Common myeloid progenitor, CD34-positive (primary cell): ENCODE measurements around the gene ZNF511.

ENCODE experiments used
- CTCF ChIA-PET: fragments of 350-600 bp; sonication (Branson Sonifier 250); formaldehyde crosslinking; loops from one replicate; lab custom pipeline; 2021; ENCODE audit warnings: antibody characterized with exemption; lab: Charles Lee
- POLR2A ChIA-PET: fragments of 350-600 bp; sonication (Branson Sonifier 250); formaldehyde crosslinking; loops from one replicate; lab custom pipeline; 2021; ENCODE audit warnings: antibody characterized with exemption; lab: Charles Lee
- DNase-seq, 3 donors: peaks; one replicate each; pipeline versions ENCODE4 v3.0.0 to v3.0.0-alpha.2; 2013
- H3K27ac ChIP-seq, 2 experiments: 1 replicate in 1 of 2; 2 replicates in 1 of 2; pipeline ENCODE4 v1.7.0; 2013; ENCODE audit warnings: inconsistent platforms in 2 of 2, low read length in 2 of 2, mild to moderate bottlenecking in 2 of 2, low read depth in 1 of 2, moderate library complexity in 1 of 2; ENCODE audit not compliant: severe bottlenecking in 2 of 2, insufficient read depth in 1 of 2, poor library complexity in 1 of 2
- H3K27me3 ChIP-seq, 5 experiments: replicated peaks in 2 of 5; 1 replicate in 3 of 5; 2 replicates in 2 of 5; pipeline versions ENCODE4 v1.6.1 to v1.7.0; 2013; ENCODE audit warnings: low read length in 4 of 5, mild to moderate bottlenecking in 2 of 5, moderate library complexity in 2 of 5, inconsistent platforms in 1 of 5; ENCODE audit not compliant: insufficient read depth in 5 of 5, control insufficient read depth in 4 of 5
- H3K36me3 ChIP-seq, 4 experiments: 1 replicate in 2 of 4; 2 replicates in 2 of 4; pipeline versions ENCODE4 v1.6.1 to v1.7.0; 2013; ENCODE audit warnings: low read length in 3 of 4, control low read depth in 1 of 4, mild to moderate bottlenecking in 1 of 4; ENCODE audit not compliant: control insufficient read depth in 4 of 4, insufficient read depth in 4 of 4
- H3K4me1 ChIP-seq, 4 experiments: 1 replicate in 3 of 4; 2 replicates in 1 of 4; pipeline versions ENCODE4 v1.6.1 to v1.7.1; 2013; ENCODE audit warnings: low read length in 3 of 4, mild to moderate bottlenecking in 3 of 4, control low read depth in 1 of 4, inconsistent platforms in 1 of 4, moderate library complexity in 1 of 4; ENCODE audit not compliant: control insufficient read depth in 4 of 4, insufficient read depth in 4 of 4; ENCODE audit errors: control extremely low read depth in 1 of 4
- H3K4me3 ChIP-seq, 7 experiments: 1 replicate in 4 of 7; 2 replicates in 3 of 7; pipeline versions ENCODE4 v1.5.1 to v1.7.0; 2013; ENCODE audit warnings: mild to moderate bottlenecking in 7 of 7, low read length in 6 of 7, moderate library complexity in 6 of 7, inconsistent platforms in 2 of 7, low read depth in 2 of 7, control low read depth in 1 of 7; ENCODE audit not compliant: insufficient read depth in 4 of 7, control insufficient read depth in 1 of 7; ENCODE audit errors: extremely low read depth in 1 of 7
- H3K9me3 ChIP-seq, 5 experiments: 1 replicate in 4 of 5; 2 replicates in 1 of 5; pipeline versions ENCODE4 v1.6.1 to v1.7.1; 2013; ENCODE audit warnings: low read length in 4 of 5, mild to moderate bottlenecking in 2 of 5, inconsistent platforms in 1 of 5, low read depth in 1 of 5, moderate library complexity in 1 of 5; ENCODE audit not compliant: control insufficient read depth in 4 of 5, insufficient read depth in 2 of 5; ENCODE audit errors: control extremely low read depth in 1 of 5
- WGBS: methylation state at CpG from one replicate; pipeline ENCODE4 v1.1.5; 2013; ENCODE audit not compliant: insufficient coverage; 5-methylcytosine and 5-hydroxymethylcytosine counted together

Gene ZNF511

DNA sequence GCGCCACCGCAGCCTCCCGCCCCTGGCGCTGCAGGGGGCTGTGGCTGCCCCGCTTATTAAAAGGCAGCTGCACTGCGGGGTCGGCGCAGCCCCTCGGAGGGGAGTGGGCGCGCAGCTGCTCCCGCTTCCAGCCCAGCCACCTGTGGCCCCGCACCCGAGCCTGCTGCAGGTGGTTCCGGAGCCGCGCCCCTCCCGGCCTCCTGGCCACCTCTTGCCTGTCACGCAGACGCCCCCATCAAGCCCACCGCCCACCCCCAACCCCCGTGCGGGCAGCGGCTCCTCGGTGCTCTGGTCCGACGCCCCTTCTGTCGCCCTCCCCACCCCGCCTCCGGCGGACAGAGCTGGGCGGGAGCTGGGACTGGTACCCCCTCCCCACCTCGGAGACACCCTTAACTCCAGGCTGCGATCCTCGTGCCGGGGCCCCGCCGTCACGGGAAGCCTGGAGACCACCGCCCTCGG is 27.4 kb downstream of the ZNF511 start:
- WGBS, result 5% methylated on average over 31 of the region's 41 CpGs
- no peak for DNase-seq
- peaks cover 0 to 32% (median 26%) of the 10 kb centered on the region in 4 experiments for H3K4me1 ChIP-seq
- no peaks in the 10 kb centered on the region for H3K36me3 ChIP-seq
- H3K4me3 ChIP-seq, result peak overlapping the region in 3 of 7 experiments; percentile 53 to 60 (median 58)
- ChIA-PET POLR2A (interaction anchor here (1.2 to 1.4 kb wide), 2 partner anchors 21 to 37 kb away, joined by 3 to 6 read pairs; partner anchors contain the start of genes ECHS1 and FUOM), CTCF (no interaction called here)
- H3K27ac ChIP-seq, result no peak overlapping the region
- H3K27me3 ChIP-seq, result peaks cover 5 to 90% (median 25%) of the 10 kb centered on the region in 5 experiments
- H3K9me3 ChIP-seq, result peaks cover 0 to 6% (median 4%) of the 10 kb centered on the region in 5 experiments

DNA sequence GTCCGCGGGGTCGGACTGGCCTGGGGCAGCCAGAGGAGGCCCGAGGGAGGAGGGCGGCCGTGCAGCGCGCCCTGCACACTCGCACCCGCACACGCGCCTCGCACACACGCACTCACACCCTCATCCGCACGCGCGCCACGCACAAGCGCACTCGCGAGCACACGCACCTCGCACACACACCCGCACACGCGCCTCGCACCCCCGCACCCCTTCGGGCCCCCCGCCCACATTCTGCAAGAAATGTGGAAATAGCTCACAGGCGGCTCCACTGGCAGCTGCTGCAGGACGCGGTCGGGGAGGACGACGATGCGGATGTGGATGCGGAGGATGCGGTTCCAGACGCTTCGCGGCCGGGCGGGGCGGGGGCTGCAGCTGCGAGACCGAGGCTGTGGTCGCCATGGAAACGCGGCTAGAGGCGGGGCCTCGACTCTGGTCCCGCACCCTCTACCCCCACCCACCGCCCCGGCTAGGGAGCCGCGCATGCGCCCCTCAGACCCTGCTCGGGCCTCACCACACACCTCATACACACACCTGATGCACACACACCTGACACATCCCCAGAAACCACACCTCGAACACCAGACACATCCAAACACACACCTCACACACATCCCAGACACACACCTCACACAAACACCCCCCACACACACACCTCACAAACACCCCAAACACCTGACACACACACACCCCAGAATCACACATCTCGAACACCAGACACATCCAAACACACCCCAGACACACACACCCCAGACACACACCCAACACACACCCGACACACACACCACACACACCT is 28.1 kb downstream of the ZNF511 start, which contains the start of gene CALY:
CALY (minus strand) TSS at position 320 of the 793 bp plus-strand sequence. CDS start 7,907 bp downstream, outside the sequence.
- WGBS, result 6% methylated on average over 32 of the region's 63 CpGs
- peak; percentile 89 to 97 (median 97) for DNase-seq
- H3K4me1 ChIP-seq, result peaks cover 0 to 32% (median 26%) of the 10 kb centered on the region in 4 experiments
- H3K4me3 ChIP-seq, result peak within 1 kb of the TSS in 3 of 7 experiments; percentile 53 to 60 (median 58)
- H3K27ac ChIP-seq, result no peak within 1 kb of the TSS
- H3K27me3 ChIP-seq, result peaks cover 5 to 90% (median 19%) of the 10 kb centered on the region in 5 experiments
- CTCF ChIA-PET, result no interaction called here
- H3K9me3 ChIP-seq, result peaks cover 0 to 6% (median 4%) of the 10 kb centered on the region in 5 experiments
- POLR2A ChIA-PET, result interaction anchor here (1.2 to 1.4 kb wide), 2 partner anchors 21 to 37 kb away, joined by 3 to 6 read pairs; partner anchors contain the start of genes ECHS1 and FUOM
- no peaks in the 10 kb centered on the region for H3K36me3 ChIP-seq

DNA sequence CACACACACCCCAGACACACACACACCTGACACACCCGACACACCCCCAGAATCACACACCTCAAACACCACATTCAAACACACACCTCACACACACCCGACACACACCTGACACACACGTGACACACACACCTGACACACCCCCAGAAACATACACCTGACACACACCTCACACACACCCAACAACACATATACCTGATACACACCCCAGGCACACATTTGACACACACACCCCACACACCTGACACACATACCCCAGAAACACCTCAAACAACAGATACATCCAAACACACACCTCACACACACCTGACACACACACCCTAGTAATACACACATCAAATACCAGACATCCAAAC is 28.6 kb downstream of the ZNF511 start:
- peaks cover 0 to 6% (median 4%) of the 10 kb centered on the region in 5 experiments for H3K9me3 ChIP-seq
- H3K27ac ChIP-seq, result no peak overlapping the region
- H3K27me3 ChIP-seq, result peaks cover 4 to 87% (median 18%) of the 10 kb centered on the region in 5 experiments
- WGBS, result 81% methylated on average over 3 of the region's 3 CpGs
- no peak for DNase-seq
- CTCF ChIA-PET, result no interaction called here
- peaks cover 0 to 32% (median 26%) of the 10 kb centered on the region in 4 experiments for H3K4me1 ChIP-seq
- POLR2A ChIA-PET, result no interaction called here
- H3K36me3 ChIP-seq, result no peaks in the 10 kb centered on the region
- H3K4me3 ChIP-seq, result peak overlapping the region in 1 of 7 experiments; percentile 16

DNA sequence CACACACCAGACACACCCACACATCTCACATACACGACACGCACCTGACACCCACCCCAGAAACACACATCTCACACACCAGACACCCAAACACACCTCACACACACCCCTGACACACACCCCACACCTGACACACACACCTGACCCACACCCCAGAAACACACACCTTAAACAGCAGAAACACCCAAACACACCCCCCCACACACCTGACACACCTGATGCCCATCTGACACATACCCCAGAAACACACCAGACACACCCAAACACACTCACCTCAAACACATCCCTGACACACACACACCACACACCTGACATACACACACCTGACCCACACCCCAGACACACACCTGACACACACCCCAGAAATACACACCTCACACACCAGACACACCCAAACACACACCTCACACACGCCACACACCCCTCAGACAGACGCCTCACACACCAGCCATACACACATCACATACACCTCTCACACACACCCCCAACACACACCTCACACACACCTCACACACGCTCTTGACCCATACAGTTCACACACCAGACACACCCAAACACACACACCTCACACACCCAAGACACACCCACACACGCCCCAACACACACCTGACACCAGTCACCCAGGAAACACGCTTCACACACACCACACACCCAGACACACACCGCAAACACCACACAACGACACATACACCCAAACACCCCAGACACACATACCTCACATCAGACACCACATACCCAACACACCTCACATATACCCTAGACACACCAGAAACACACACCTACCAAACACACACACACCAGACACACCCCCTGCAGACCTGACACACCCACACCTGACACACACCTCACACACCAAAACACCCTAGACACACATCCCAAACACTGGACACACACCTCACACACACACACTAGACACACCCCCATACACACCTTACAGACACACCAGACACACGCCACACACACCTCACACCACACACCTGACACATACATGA is 29.7 kb downstream of the ZNF511 start:
- H3K27ac ChIP-seq, result no peak overlapping the region
- no peaks in the 10 kb centered on the region for H3K36me3 ChIP-seq
- no peak for DNase-seq
- peaks cover 0 to 6% (median 4%) of the 10 kb centered on the region in 5 experiments for H3K9me3 ChIP-seq
- POLR2A ChIA-PET, result no interaction called here
- CTCF ChIA-PET, result no interaction called here
- H3K27me3 ChIP-seq, result peaks cover 0 to 86% (median 17%) of the 10 kb centered on the region in 5 experiments
- H3K4me3 ChIP-seq, result no peak overlapping the region
- 96% methylated on average over 10 of the region's 10 CpGs for WGBS
- peaks cover 0 to 32% (median 27%) of the 10 kb centered on the region in 4 experiments for H3K4me1 ChIP-seq

GRCh38 chr10:133339708-133340380 is 31.1 kb downstream of the ZNF511 start:
- Histone ChIP-seq H3K9me3 (peaks cover 0 to 2% (median under 1%) of the 10 kb centered on the region in 5 experiments), H3K4me3 (no peak overlapping the region), H3K4me1 (peaks cover 0 to 29% (median 26%) of the 10 kb centered on the region in 4 experiments), H3K27me3 (peaks cover 0 to 84% (median 17%) of the 10 kb centered on the region in 5 experiments), H3K36me3 (no peaks in the 10 kb centered on the region), H3K27ac (no peak overlapping the region)
- POLR2A ChIA-PET, result no interaction called here
- CTCF ChIA-PET, result no interaction called here
- 90% methylated on average over 13 of the region's 13 CpGs for WGBS
- DNase-seq, result no peak

DNA sequence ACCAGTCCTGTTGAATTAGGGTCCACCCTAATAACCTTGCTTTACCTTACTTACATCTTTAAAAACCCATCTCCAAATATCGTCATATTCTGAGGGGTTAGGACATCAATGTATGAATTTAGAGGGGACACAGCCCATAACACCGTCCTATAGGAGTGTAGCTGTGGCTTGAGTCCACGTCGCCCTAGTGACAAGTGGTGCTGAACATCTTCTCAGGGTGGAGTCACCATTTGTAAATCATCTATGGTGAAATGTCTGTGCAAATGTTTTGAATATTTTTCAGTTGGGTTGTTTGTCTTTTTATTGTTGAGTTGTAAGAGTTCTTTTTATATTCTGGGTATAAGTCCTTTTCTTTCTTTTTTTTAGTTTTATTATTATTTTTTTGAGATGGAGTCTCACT is 33.3 kb downstream of the ZNF511 start:
- CTCF ChIA-PET, result no interaction called here
- Histone ChIP-seq H3K36me3 (no peaks in the 10 kb centered on the region), H3K27me3 (peaks cover 0 to 83% (median 17%) of the 10 kb centered on the region in 5 experiments), H3K9me3 (peaks cover 0 to 8% (median 0%) of the 10 kb centered on the region in 5 experiments), H3K4me1 (peaks cover 0 to 11% (median 5%) of the 10 kb centered on the region in 4 experiments), H3K4me3 (no peak overlapping the region), H3K27ac (no peak overlapping the region)
- POLR2A ChIA-PET, result no interaction called here
- no peak for DNase-seq
- WGBS, result 93% methylated on average over 4 of the region's 4 CpGs
